ENCODE results near the gene DNAJC4.
A peak's percentile ranks its signal among the peaks of the same experiment; 100 is the strongest.

Gene DNAJC4

DNA sequence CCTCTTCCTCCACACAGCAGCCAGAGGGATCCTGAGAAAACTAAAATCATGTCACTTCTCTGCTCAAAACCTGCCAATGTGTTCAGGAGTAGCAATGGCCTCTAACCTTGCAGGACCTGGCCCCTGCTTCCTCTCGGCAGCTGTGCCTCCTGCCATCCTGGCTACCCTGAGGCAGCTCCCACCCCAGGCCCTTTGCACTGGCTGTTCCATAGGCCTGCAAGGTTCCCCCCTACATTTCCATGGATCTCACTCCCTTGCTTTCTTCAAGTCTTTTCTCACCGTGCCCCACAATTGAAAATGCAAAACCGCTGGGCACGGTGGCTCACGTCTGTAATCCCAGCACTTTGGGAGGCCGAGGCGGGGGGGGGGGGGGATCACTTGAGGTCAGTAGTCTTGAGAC, 46.5 kb upstream of the DNAJC4 start:
- Histone ChIP-seq H3K79me2 (ENCODE audit: insufficient read depth, low read length) (peaks cover 26% of the 10 kb centered on the region), H3K36me3 (ENCODE audit: insufficient read depth, low read length) (no peaks in the 10 kb centered on the region), H3K9me3 (ENCODE audit: insufficient read depth, low read depth, low read length) (no peaks in the 10 kb centered on the region), H3K4me2 (ENCODE audit: low read depth, low read length, poor library complexity, severe bottlenecking) (peak overlapping the region; percentile 78), H3F3A (ENCODE audit: low read depth) (no peaks in the 10 kb centered on the region), H3K4me1 (ENCODE audit: insufficient read depth, low read length, poor library complexity, severe bottlenecking) (peaks cover 31% of the 10 kb centered on the region), H3K27me3 (ENCODE audit: insufficient read depth, low read length, poor library complexity, severe bottlenecking) (no peaks in the 10 kb centered on the region), H2AFZ (ENCODE audit: low read length) (no peak overlapping the region), H3K9me2 (replicated peaks; ENCODE audit: low read depth, low read length) (no peaks in the 10 kb centered on the region), H3K9ac (ENCODE audit: low read depth, low read length, poor library complexity, severe bottlenecking) (peak overlapping the region; percentile 82), H4K20me1 (ENCODE audit: insufficient read depth, low read length, poor library complexity, severe bottlenecking) (peaks cover 9% of the 10 kb centered on the region), H3K4me3 (ENCODE audit: low read length, poor library complexity, severe bottlenecking) (peak overlapping the region; percentile 85)
- TF ChIP-seq, protein P1, sequence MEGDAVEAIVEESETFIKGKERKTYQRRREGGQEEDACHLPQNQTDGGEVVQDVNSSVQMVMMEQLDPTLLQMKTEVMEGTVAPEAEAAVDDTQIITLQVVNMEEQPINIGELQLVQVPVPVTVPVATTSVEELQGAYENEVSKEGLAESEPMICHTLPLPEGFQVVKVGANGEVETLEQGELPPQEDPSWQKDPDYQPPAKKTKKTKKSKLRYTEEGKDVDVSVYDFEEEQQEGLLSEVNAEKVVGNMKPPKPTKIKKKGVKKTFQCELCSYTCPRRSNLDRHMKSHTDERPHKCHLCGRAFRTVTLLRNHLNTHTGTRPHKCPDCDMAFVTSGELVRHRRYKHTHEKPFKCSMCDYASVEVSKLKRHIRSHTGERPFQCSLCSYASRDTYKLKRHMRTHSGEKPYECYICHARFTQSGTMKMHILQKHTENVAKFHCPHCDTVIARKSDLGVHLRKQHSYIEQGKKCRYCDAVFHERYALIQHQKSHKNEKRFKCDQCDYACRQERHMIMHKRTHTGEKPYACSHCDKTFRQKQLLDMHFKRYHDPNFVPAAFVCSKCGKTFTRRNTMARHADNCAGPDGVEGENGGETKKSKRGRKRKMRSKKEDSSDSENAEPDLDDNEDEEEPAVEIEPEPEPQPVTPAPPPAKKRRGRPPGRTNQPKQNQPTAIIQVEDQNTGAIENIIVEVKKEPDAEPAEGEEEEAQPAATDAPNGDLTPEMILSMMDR (conservative IDR thresholded peaks at IDR 0.05; ENCODE audit: low read length) = no peak
- TF ChIP-seq EZH2phosphoT487 (IDR thresholded peaks at IDR 0.05; ENCODE audit: borderline replicate concordance) = no peak

GRCh38 chr11:64185175-64185692, 45.1 kb upstream of the DNAJC4 start:
- Histone ChIP-seq H3F3A (ENCODE audit: low read depth) (no peaks in the 10 kb centered on the region), H3K79me2 (ENCODE audit: insufficient read depth, low read length) (peaks cover 26% of the 10 kb centered on the region), H2AFZ (ENCODE audit: low read length) (peak overlapping the region; percentile 41; the same call in 1 of the 2 replicates), H3K4me2 (ENCODE audit: low read depth, low read length, poor library complexity, severe bottlenecking) (peak overlapping the region; percentile 78), H3K9me3 (ENCODE audit: insufficient read depth, low read depth, low read length) (no peaks in the 10 kb centered on the region), H3K4me3 (ENCODE audit: low read length, poor library complexity, severe bottlenecking) (peak overlapping the region; percentile 85), H3K9me2 (replicated peaks; ENCODE audit: low read depth, low read length) (no peaks in the 10 kb centered on the region), H3K36me3 (ENCODE audit: insufficient read depth, low read length) (no peaks in the 10 kb centered on the region), H4K20me1 (ENCODE audit: insufficient read depth, low read length, poor library complexity, severe bottlenecking) (peaks cover 19% of the 10 kb centered on the region), H3K9ac (ENCODE audit: low read depth, low read length, poor library complexity, severe bottlenecking) (peak overlapping the region; percentile 82), H3K27me3 (ENCODE audit: insufficient read depth, low read length, poor library complexity, severe bottlenecking) (no peaks in the 10 kb centered on the region), H3K4me1 (ENCODE audit: insufficient read depth, low read length, poor library complexity, severe bottlenecking) (peaks cover 39% of the 10 kb centered on the region)
- no peak for TF ChIP-seq EZH2phosphoT487 (IDR thresholded peaks at IDR 0.05; ENCODE audit: borderline replicate concordance)
- TF ChIP-seq, protein P1 (conservative IDR thresholded peaks at IDR 0.05; ENCODE audit: low read length) = no peak

DNA sequence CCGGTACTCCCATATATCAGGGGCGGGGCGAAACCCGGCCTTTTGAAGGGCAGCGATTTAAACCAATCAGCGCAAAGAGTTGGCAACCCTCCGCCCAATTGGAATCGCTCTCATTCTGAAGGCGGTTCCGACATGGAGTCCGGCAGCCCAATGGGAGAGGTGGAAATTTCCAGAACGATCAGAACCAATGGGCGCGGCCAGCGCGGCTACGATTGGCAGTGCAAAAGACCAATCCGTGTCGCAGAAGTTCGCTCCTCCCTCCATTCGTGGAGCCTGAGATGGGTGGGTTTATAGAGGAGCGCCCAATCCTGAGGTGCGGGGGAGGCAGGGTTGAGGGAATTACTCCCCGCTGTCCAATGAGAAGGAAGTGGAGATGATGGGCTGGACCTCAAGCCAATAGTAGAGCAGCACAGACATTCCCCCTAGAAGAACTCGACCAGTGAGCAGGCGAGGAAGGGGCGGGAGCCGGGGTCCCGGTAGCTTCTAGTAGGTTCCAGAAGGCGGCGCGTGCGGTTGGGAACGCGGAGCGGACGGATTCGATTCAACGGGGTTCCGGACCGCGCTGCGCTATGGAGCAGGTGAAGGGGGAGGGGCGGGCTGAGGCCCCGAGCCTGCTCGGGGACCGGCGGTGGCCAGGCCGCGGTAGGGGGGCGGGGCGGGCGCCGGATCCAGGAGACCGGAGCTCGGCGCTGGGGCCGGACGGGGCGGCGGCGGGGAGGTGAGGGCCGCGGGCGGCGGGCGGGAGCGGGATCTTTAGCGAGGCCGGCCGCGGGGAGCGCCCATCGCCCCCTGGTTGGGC, 44.5 kb upstream of the DNAJC4 start, which contains the start of gene STIP1:
Gene STIP1, plus strand, starts transcription at position 479 of the 799 bp plus-strand sequence. Its CDS starts 91 bp downstream, at position 570.
- no peaks in the 10 kb centered on the region for H3K9me3 ChIP-seq (ENCODE audit: insufficient read depth, low read depth, low read length)
- H3K36me3 ChIP-seq (ENCODE audit: insufficient read depth, low read length) = no peaks in the 10 kb centered on the region
- peaks cover 44% of the 10 kb centered on the region for H3K4me1 ChIP-seq (ENCODE audit: insufficient read depth, low read length, poor library complexity, severe bottlenecking)
- TF ChIP-seq EZH2phosphoT487 (IDR thresholded peaks at IDR 0.05; ENCODE audit: borderline replicate concordance) = no peak
- TF ChIP-seq, protein P1 (conservative IDR thresholded peaks at IDR 0.05; ENCODE audit: low read length) = 0 out of 2 replicates have a peak, but pooled peaks have one; percentile 22
- H2AFZ ChIP-seq (ENCODE audit: low read length) = peak within 1 kb of the TSS; percentile 41; the same call in 1 of the 2 replicates
- peaks cover 25% of the 10 kb centered on the region for H4K20me1 ChIP-seq (ENCODE audit: insufficient read depth, low read length, poor library complexity, severe bottlenecking)
- peak within 1 kb of the TSS; percentile 82 for H3K9ac ChIP-seq (ENCODE audit: low read depth, low read length, poor library complexity, severe bottlenecking)
- peaks cover 26% of the 10 kb centered on the region for H3K79me2 ChIP-seq (ENCODE audit: insufficient read depth, low read length)
- H3K9me2 ChIP-seq (replicated peaks; ENCODE audit: low read depth, low read length) = no peaks in the 10 kb centered on the region
- no peaks in the 10 kb centered on the region for H3K27me3 ChIP-seq (ENCODE audit: insufficient read depth, low read length, poor library complexity, severe bottlenecking)
- peak within 1 kb of the TSS; percentile 78 for H3K4me2 ChIP-seq (ENCODE audit: low read depth, low read length, poor library complexity, severe bottlenecking)
- H3K4me3 ChIP-seq (ENCODE audit: low read length, poor library complexity, severe bottlenecking) = peak within 1 kb of the TSS; percentile 85
- no peaks in the 10 kb centered on the region for H3F3A ChIP-seq (ENCODE audit: low read depth)
